Epithelial cell of proximal tubule (primary cell): Measurements from ENCODE around the gene ZNF740. TPM values are rescaled to one million over a fixed set of nuclear protein-coding genes. Genes with fewer than 3 reads are reported as not detected.

ENCODE experiments used
- DNase-seq: peaks from one replicate; pipeline ENCODE4 v3.0.0-alpha.2; 2011; ENCODE audit warnings: low read depth
- H3K4me3 ChIP-seq: 2 replicates; pipeline ENCODE4 v1.5.1; 2011; ENCODE audit warnings: low read depth, mild to moderate bottlenecking, low read length
- total RNA-seq: library from RNA; depleted of rRNA; stranded (reverse); fragments of >200 nt; gene quantifications from 2 replicates; pipeline ENCODE4 v1.2.3, GENCODE V29; 2015
- TF ChIP-seq, protein P1 (sequence below): conservative IDR thresholded peaks from 2 replicates; pipeline ENCODE4 v1.5.1; 2012; ENCODE audit warnings: low read depth, mild to moderate bottlenecking, low read length

Gene ZNF740
- total RNA-seq, 1 donor from 2014 or later: 5.5 TPM

DNA sequence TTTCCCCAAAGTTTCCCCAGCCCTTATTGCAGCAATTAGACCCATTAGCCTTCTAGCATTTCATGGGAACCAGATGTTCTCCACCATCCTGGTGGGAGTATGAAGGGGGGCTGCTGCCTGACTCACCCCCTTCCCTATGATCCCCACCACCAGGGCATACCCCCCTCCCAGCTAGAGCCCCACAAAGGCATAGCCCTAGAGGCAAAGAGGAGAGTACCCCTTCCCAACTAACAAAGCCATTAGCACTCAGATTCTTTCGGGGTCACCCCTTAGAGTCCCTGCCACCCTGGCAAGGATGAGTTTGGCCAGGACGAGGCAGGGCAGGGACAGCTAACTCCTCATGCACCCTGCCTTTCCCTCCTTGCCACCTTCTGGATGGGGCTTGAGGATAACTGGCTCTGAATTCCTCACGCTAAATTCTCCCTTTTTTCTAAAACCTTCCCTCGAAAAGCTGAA is 42.3 kb downstream of the ZNF740 start:
- no peak for DNase-seq

GRCh38 chr12:53223389-53224060 is 43.0 kb downstream of the ZNF740 start:
- no peak for DNase-seq
- TF ChIP-seq, protein P1, sequence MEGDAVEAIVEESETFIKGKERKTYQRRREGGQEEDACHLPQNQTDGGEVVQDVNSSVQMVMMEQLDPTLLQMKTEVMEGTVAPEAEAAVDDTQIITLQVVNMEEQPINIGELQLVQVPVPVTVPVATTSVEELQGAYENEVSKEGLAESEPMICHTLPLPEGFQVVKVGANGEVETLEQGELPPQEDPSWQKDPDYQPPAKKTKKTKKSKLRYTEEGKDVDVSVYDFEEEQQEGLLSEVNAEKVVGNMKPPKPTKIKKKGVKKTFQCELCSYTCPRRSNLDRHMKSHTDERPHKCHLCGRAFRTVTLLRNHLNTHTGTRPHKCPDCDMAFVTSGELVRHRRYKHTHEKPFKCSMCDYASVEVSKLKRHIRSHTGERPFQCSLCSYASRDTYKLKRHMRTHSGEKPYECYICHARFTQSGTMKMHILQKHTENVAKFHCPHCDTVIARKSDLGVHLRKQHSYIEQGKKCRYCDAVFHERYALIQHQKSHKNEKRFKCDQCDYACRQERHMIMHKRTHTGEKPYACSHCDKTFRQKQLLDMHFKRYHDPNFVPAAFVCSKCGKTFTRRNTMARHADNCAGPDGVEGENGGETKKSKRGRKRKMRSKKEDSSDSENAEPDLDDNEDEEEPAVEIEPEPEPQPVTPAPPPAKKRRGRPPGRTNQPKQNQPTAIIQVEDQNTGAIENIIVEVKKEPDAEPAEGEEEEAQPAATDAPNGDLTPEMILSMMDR: no peak
- H3K4me3 ChIP-seq: no peak overlapping the region

More for the DNA sequence above, 42.3 kb downstream of the ZNF740 start:
- H3K4me3 ChIP-seq: no peak overlapping the region
- TF ChIP-seq, protein P1: no peak

DNA sequence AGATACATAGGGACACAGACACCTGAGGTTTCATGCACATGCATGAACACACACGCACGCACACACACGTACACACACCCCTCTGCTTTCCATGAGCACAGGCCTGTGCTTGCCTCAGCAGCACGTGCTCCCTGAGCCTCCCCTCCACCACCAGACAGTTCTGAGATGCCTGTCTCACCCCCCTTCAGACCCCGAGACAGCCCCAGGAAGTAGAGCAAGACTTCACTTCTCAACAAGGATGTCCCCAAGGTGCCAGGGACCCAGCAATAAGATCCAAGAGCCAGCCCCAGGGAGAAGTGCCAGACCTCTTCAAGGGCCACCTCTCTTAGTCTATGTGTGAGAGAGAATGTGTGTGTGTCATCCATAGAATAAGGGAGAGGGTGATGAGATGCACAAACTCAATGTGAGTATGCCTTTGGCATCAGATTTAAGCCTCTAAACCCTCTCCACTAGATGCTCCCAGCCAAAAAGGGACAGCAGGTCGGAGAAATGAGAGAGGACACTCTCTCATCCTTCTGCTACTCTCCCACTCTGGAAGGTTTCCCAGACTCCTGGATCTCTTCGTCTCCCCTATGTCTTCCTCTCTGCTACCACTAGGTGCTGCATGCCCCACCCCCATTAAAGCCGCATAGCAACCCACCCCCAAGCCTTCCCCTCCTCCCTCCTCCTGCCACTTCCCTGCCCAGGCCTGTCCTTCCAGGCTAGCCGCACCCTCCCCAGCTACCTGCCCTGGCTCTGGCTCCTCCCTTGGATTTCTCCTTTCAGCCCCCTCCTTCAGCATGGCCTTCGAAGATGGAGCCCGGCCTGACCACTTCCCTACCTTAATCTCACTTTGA is 43.8 kb downstream of the ZNF740 start:
- DNase-seq: no peak
- no peak overlapping the region for H3K4me3 ChIP-seq
- TF ChIP-seq, protein P1: peak; percentile 8

GRCh38 chr12:53224897-53225634 is 44.5 kb downstream of the ZNF740 start:
- TF ChIP-seq, protein P1: no peak
- DNase-seq: no peak
- H3K4me3 ChIP-seq: no peak overlapping the region

DNA sequence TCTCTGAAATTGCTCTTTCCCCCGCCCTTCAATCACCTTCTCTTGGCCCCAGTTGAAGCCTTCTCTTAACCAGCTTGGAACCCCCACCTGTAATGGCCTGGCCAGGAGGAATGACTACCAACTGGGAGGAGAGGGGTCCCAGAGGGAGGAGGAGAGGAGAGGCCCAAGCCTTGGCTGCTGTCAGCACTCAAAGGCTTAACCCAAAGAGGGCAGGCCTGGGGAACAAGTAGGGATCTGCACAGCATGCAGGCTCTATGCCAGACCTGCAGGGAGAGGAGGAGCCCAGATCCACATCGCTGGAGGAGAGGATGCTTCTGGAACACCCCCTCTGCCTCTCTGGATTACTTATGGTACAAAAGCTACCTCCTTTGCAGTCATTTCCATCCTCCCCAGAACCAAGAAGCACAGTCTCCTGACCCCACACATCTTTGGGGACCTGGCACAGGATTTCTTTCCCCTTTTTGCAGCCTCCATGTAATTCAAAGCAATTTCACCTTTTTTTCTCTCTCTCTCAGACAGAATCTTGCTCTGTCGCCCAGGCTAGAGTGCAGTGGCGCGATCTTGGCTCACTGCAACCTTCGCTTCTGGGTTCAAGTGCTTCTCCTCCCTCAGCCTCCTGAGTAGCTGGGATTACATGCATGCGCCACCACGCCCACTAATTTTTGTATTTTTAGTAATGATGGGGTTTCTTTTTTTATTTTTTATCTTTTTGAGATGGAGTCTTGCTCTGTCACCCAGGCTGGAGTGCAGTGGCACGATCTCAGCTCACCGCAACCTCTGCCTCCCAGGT is 45.3 kb downstream of the ZNF740 start:
- no peak for DNase-seq
- no peak overlapping the region for H3K4me3 ChIP-seq
- TF ChIP-seq, protein P1: no peak

- no peak overlapping the region for H3K4me3 ChIP-seq
- DNase-seq: no peak
- TF ChIP-seq, protein P1: no peak
Measured at GRCh38 chr12:53226815-53227214, 46.3 kb downstream of the ZNF740 start.
